CD4-positive, alpha-beta T cell treated with Interleukin-15 for 1 hour (primary cell): Measurements from ENCODE around the gene HOPX.
"Not testable (repeated sequence)": the region's sequence is repeated elsewhere in the genome, so short reads cannot be mapped to it uniquely, and the experiment has no call there.

ENCODE experiments used
- DNase-seq: peaks from one replicate; pipeline ENCODE4 v3.0.0-alpha.2; 2020

HOPX gene

GRCh38 chr4:56681158-56681852 lies at the start of gene HOPX:
HOPX (minus strand) TSS chr4:56681296; CDS start chr4:56657816, 23,480 bp downstream.
- no peak for DNase-seq

- no peak for DNase-seq
Measured at GRCh38 chr4:56730097-56730496, 49.0 kb upstream of the HOPX start.

DNA sequence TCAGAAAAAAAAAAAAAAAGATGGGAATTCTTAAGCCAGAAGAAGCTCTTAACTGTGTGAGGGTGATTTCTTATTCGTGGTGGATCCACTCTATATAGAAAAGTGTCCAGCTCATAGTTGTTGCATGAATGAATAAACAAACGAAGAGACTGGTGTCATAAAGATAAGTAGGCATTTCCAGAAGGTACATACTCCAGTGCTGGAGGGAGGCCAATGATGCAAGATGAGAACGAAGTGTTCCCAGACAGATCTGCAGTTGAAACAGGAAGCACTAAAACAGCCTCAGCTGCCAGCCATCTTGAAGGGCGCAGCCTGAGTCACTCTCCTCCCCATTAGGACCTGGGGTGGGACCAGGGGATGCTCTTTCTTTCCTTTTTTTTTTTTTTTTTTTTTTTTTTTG lies 47.4 kb upstream of the HOPX start:
- DNase-seq: no peak

DNA sequence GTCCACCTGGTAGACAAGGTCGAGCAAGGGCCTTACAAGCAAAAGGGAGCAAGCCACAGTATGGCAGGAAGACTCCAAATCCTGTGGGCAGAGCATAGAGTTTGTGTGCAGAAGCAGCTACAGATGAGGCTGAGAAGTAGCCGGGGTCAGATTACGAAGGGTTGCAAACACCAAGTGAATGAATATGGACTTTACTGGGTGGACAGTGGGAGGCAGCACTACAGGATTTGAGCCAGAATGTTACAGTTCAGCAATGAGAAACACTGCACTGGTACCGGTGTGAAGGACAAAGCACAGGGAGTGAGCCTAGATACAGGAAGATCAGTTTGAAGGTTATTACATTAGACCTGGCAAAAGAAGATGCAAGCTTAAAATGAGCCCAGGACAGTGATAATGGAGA lies 46.1 kb upstream of the HOPX start:
- no peak for DNase-seq

- not testable (repeated sequence) for DNase-seq
Measured at GRCh38 chr4:56726593-56726992, 45.5 kb upstream of the HOPX start.

GRCh38 chr4:56723659-56724230 lies 42.6 kb upstream of the HOPX start:
- DNase-seq: no peak

DNA sequence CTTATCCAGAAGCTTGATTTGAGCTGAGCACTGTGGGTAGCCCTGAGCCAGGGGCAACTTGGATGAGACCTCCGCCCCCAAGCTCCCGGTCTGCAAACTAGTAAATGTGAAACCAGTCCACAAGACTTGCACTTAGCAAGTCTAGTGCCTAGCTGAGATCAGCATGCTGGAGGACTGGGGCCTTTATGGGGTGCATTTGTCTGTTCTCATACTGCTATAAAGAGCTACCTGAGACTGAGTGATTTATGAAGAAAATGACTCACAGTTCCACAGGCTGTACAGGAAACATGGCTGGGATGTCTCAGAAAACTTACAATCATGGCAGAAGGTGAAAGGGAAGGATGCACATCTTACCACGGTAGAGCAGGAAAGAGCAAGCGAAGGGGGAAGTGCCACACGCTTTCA lies 42.1 kb upstream of the HOPX start:
- no peak for DNase-seq

- DNase-seq: no peak
Measured at GRCh38 chr4:56708146-56708545, 27.1 kb upstream of the HOPX start.

DNA sequence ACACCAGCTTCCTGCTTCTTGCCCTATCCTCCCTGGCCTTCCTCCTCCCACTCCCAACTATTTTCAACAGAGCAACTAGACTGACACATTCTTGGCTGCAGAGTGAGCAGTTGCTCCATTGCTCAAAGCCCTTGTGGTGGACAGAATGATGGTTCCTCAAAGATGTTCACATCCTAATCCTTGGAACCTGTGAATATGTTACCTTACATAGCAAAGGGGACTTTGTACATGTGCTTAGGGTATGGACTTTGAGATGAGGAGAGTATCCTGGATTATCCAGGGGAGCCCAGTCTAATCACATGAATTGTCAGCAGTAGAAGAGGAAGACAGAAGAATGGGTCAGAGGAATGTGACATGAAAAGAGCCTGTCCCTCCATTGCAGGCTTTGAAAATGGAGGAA lies 24.9 kb upstream of the HOPX start:
- DNase-seq: no peak

DNA sequence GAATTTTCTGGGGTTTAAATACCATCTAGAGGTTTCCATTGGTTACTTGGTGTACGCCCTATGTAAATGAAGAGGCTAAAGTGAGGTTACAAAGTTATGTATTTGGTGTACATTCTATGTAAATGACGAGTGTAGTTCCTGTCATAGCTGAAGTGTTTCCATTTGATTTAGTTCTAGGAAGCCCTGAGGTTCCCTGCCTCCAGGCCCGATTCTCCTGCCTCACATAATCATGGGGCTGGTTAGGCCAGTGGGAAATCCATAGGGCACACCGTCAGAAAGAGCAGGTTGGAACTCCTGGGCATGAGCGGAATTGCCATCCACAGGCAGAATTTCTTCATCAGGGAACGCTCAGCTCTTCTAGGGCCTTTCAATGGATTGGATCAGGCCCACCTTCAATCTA lies 24.2 kb upstream of the HOPX start:
- DNase-seq: no peak

DNA sequence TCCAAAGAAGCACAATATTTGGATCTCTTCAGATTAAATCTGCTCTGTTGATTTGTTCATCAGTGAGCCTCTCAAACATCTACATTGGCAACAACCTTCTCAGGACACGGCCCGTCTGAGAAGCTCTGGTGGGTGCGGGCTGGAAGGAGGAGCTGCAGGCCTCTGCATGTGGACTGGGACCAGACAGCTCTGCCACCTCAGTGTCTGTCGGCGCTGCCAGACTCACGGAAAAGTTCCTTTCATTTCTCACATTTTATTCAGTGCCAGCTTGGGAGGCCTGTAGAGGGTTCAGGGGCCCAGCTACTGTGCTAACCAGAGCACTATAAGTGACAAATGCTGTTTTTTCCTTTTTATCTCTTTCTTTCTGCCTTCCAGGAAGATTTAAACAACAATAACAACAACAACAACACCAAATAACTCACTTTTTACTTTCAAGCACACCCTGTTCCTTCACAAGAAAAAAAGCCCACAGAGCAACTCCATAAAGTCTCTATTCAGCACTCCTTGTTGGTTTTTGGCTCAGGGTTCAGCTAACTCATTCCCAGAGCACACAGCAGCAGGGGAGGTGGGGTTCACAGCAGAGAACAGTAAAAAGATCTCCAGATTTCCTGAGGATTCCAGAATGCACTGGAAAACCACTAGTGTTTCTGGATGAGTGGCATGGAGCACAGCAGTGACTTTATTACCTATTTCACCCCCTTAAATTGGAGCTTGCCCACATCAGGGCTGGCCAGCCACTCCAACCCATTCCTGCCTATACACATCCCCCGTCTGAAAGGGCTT lies 23.2 kb upstream of the HOPX start:
- DNase-seq: no peak

DNA sequence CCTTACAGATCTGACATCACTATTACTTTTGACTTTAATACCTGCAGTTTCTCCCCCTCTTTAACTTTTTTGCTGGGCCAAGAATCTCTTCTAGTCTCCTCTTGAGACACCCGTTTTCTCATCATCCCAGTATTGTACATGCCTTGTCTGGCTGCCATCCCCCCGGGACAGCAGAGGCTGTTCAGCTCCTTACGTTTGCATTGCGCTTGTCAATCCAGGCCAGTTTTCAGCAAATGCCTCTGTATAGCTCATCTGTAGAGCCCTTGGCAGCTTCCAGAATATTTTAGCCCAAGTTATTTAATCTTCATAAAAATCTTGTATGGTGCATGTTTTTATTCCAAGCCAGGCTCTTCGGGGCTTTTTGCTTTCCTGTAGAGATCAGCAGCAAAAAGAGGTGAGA lies 22.3 kb upstream of the HOPX start:
- no peak for DNase-seq

GRCh38 chr4:56701644-56702043 lies 20.5 kb upstream of the HOPX start:
- no peak for DNase-seq

- DNase-seq: no peak
Measured at GRCh38 chr4:56701161-56701480, 20.0 kb upstream of the HOPX start.

DNA sequence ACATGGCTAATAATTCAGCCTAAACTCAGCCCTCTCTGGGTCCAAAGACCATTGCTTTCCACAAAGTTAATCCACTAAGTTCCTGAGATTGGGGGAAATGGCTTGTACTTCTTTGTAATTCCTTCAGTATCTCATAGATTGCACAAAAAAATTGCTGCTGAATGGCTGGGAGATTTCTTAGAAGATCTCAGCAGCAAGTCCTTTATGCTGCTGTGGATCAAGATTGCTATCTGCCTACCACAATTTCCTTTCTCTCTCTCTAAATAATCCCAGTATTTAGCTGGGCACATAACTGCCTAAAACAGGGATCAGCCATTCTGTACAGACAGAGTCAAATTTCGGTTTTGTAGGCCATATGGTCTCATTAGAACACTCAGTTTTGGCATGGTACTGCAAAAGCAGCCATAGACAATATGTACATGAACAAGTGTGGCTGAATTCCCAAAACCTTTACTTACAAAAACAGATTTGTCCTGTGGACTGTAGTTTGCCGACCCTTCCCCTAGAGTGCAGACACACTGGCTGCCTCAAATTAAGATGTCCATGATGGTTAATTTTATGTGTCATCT lies 18.5 kb upstream of the HOPX start:
- DNase-seq: no peak

GRCh38 chr4:56698329-56698728 lies 17.2 kb upstream of the HOPX start:
- DNase-seq: no peak

DNA sequence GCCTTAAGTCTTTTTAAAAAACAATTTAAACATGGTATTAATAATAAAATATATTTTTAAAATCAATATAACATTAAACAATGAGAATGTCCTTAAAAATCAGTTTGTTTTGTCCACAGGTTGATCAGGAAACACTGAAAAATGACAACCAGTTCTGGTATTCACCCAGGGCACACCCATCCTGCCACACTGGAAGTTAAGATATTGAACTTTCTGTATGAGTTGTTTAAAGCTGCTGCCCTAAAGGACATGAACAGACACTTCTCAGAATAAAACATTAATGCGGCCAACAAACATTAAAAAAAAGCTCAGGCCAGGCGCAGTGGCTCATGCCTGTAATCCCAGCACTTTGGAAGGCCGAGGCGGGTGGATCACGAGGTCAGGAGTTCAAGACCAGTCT lies 15.0 kb upstream of the HOPX start:
- no peak for DNase-seq

GRCh38 chr4:56693476-56693875 lies 12.4 kb upstream of the HOPX start:
- DNase-seq: not testable (repeated sequence)

GRCh38 chr4:56692576-56692975 lies 11.5 kb upstream of the HOPX start:
- DNase-seq: no peak

DNA sequence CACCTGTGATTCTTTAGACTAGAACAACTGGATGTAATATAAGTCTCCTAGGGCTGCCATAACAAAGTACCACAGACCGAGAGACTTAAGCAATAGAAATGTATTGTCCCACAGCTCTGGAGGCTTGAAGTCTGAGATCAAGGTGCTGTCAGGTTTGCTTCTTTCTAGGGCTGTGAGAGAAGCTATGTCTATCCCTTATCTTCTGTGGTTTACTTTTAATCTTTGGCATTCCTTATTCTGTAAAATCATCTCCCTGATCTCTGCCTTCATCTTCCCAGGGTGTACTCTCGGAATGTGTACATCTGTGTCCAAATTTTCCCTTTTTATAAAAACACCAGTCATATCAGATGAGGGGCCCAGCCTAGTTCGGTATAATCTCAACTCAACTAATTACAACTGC lies 10.3 kb upstream of the HOPX start:
- no peak for DNase-seq

DNA sequence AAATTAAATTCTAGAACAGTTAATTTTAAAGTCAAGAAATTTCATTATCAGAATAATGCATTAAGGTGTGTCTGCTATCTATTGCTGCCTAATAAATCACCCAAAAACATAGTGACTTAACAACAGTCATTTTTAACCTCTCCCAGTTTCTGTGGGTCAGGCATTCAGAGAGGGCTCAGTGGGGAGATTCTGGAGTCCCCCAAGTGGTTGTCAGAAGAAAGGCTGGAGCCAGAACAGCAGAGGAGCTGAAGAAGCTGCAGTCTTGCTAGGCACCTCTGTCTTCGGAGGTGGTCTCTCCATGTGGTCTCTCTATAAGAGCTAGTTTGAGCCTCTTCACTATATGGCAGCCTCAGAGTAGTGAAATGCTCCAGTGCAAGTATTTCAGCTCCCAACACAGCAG lies 9.3 kb upstream of the HOPX start:
- no peak for DNase-seq

DNA sequence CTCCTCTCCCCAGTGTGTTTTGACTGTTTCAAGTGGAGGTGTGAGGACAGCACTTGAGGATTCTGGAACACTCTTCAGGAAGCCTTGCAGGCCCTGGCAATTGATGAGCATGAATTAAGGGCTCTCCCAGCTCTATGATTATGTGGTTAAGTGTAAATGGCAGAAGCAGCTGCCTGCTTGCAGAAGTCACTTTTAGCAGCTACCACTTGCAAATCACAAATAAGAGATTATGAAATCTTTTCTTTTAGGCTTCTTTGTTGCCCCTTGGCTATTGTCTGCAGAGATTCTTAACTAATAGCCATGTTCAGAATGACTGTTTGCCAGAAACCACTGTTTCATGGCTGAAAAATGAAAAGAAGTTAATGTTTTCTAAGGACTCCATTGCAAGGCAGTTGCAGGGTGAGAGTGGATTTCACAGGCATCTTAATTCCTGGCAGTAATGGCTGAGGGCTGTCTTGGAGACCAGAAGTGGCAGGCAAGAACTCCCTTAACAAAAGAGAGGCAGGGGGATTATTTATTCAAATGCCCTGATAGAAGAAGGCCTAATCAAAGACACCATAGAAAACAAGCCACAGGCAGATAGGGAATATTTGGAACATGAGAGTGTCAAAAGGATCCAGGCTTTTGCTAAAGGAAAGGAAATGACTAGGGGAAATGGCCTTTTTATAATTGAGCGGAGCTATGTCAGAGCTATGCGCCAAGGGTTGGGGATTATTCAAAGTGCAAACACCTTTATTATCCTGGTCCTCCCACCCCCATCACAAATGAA lies 8.3 kb upstream of the HOPX start:
- DNase-seq: no peak

GRCh38 chr4:56688094-56688647 lies 7.1 kb upstream of the HOPX start:
- no peak for DNase-seq
